ENCODE data around the gene SOX10. TPM values are rescaled to one million over a fixed set of nuclear protein-coding genes. Genes with fewer than 3 reads are reported as not detected.
A peak's percentile ranks its signal among the peaks of the same experiment; 100 is the strongest.

SOX10 gene
- total and polyA plus RNA-seq, 2 of the 13 experiments (the other 11 are each of a cell fraction or from before 2014, with no cell fraction given): not detected

DNA sequence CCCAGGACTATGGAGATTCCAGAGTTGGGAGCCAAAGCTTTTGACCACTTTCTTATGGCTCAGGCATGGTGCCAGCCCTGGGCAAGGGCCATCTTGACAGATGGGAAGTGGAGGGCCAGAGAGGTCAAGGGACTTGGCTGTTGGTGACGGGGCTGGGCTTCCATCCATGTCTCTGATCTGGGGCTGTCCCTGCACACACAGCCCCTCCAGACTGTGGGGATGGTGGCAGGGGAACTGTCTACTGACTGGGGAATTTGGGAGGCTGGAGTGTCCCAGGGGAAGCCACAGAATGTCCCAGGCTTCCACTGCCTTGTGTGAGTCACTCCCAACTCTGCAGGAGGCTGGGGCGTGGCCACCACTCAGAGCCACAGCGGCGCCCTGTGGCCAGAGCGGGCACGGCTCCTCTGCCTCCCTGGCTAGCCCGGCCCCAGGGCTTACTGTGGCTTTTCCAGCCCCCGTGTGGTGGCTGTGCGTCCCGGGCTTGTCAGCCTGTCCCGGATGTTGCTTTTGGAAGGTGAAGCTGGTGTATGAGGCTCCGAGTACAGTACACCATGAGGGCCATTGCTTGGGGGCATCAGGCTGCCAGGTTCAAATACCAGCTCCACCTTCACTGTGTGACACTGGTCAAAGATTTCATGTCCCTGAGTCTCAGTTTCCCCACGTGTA is 50.5 kb downstream of the SOX10 start (continued):
- TF ChIP-seq ZNF142 (CRISPR knock-in tag; IDR thresholded peaks at IDR 0.05) (no peak), ZNF766 (CRISPR knock-in tag; IDR thresholded peaks at IDR 0.05; ENCODE audit: borderline replicate concordance) (no peak; the same call in 1 of the 2 replicates), ZFP90 (CRISPR knock-in tag; IDR thresholded peaks at IDR 0.05; ENCODE audit: borderline replicate concordance) (0 out of 2 replicates have a peak, but pooled peaks have one; percentile 61), PAXIP1 (CRISPR knock-in tag; conservative IDR thresholded peaks at IDR 0.05) (peak; percentile 38), ZNF781 (CRISPR knock-in tag; IDR thresholded peaks at IDR 0.05; ENCODE audit: borderline replicate concordance, not compliant biosample characterization) (peak; percentile 48), TBX3 (IDR thresholded peaks at IDR 0.05; ENCODE audit: borderline replicate concordance) (no peak), REL (CRISPR knock-in tag; conservative IDR thresholded peaks at IDR 0.05) (0 out of 2 replicates have a peak, but pooled peaks have one; percentile 39), ZC3H13 (CRISPR knock-in tag; IDR thresholded peaks at IDR 0.05) (no peak), GFI1 (CRISPR knock-in tag; IDR thresholded peaks at IDR 0.05; ENCODE audit: borderline replicate concordance) (no peak), PRMT3 (CRISPR knock-in tag; IDR thresholded peaks at IDR 0.05; ENCODE audit: borderline replicate concordance, low read depth) (no peak), ZNF572 (CRISPR knock-in tag; IDR thresholded peaks at IDR 0.05) (no peak), MEIS2 (CRISPR knock-in tag; IDR thresholded peaks at IDR 0.05) (0 out of 2 replicates have a peak, but pooled peaks have one; percentile 24), AHR (CRISPR knock-in tag; IDR thresholded peaks at IDR 0.05) (0 out of 2 replicates have a peak, but pooled peaks have one; percentile 57), NFE2L1 (CRISPR knock-in tag; IDR thresholded peaks at IDR 0.05; ENCODE audit: borderline replicate concordance) (no peak)
- TF ChIP-seq, protein P1, sequence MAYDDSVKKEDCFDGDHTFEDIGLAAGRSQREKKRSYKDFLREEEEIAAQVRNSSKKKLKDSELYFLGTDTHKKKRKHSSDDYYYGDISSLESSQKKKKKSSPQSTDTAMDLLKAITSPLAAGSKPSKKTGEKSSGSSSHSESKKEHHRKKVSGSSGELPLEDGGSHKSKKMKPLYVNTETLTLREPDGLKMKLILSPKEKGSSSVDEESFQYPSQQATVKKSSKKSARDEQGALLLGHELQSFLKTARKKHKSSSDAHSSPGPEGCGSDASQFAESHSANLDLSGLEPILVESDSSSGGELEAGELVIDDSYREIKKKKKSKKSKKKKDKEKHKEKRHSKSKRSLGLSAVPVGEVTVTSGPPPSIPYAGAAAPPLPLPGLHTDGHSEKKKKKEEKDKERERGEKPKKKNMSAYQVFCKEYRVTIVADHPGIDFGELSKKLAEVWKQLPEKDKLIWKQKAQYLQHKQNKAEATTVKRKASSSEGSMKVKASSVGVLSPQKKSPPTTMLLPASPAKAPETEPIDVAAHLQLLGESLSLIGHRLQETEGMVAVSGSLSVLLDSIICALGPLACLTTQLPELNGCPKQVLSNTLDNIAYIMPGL (CRISPR knock-in tag; IDR thresholded peaks at IDR 0.05; ENCODE audit: borderline replicate concordance in 1 of 2, low read depth in 1 of 2): peak; percentile 84 to 95

Measured in HepG2 (cell line).